C4-2B (cell line): ENCODE data around the gene SPATA45.
"Not testable (repeated sequence)": the region's sequence is repeated elsewhere in the genome, so short reads cannot be mapped to it uniquely, and the experiment has no call there.

Experiments used
- H3K27ac ChIP-seq: fragments of 450-650 bp; 2 replicates; pipeline ENCODE4 v1.5.1; 2017
- CTCF ChIP-seq: fragments of 450-650 bp; conservative IDR thresholded peaks from 2 replicates; pipeline ENCODE4 v1.5.1; 2017; ENCODE audit warnings: mild to moderate bottlenecking
- ZFX ChIP-seq: fragments of 450-650 bp; IDR thresholded peaks from 2 replicates; pipeline ENCODE4 v1.6.1; 2017

The SPATA45 gene

GRCh38 chr1:212856755-212857154 is 9.3 kb upstream of the SPATA45 start:
- TF ChIP-seq ZFX (no peak), CTCF (no peak)
- peak overlapping the region; percentile 86 for H3K27ac ChIP-seq

- H3K27ac ChIP-seq = no peak overlapping the region
- TF ChIP-seq ZFX = no peak
- TF ChIP-seq CTCF = no peak
Measured at GRCh38 chr1:212853658-212854057, 6.2 kb upstream of the SPATA45 start.

GRCh38 chr1:212852105-212852688 is 4.7 kb upstream of the SPATA45 start:
- TF ChIP-seq CTCF = no peak
- TF ChIP-seq ZFX = no peak
- no peak overlapping the region for H3K27ac ChIP-seq

GRCh38 chr1:212844521-212844920 is 2.9 kb downstream of the SPATA45 start:
- not testable (repeated sequence) for H3K27ac ChIP-seq

- TF ChIP-seq ZFX (no peak), CTCF (no peak)
- no peak overlapping the region for H3K27ac ChIP-seq
Measured at GRCh38 chr1:212838145-212838544, 9.3 kb downstream of the SPATA45 start.

- H3K27ac ChIP-seq = not testable (repeated sequence)
Measured at GRCh38 chr1:212833211-212834207, 13.9 kb downstream of the SPATA45 start.

GRCh38 chr1:212828395-212828794 is 19.1 kb downstream of the SPATA45 start:
- H3K27ac ChIP-seq = no peak overlapping the region
- TF ChIP-seq ZFX = no peak
- no peak for TF ChIP-seq CTCF

- TF ChIP-seq CTCF (no peak), ZFX (no peak)
Measured at GRCh38 chr1:212827831-212828278, 19.6 kb downstream of the SPATA45 start.

More at GRCh38 chr1:212827831-212828278, 19.6 kb downstream of the SPATA45 start:
- H3K27ac ChIP-seq = no peak overlapping the region
